Brain microvascular endothelial cell (primary cell): ENCODE results near the gene LZIC.

ENCODE experiments used
- DNase-seq: peaks from one replicate; pipeline ENCODE4 v3.0.0-alpha.2; 2020
- H3K27ac ChIP-seq: fragments of 250-450 bp; sonication (Bioruptor Pico); 2 replicates; pipeline ENCODE4 v1.5.1; 2020; ENCODE audit warnings: mild to moderate bottlenecking, moderate library complexity
- H3K27me3 ChIP-seq: fragments of 250-450 bp; sonication (Bioruptor Pico); replicated peaks from 2 replicates; pipeline ENCODE4 v1.5.1; 2020; ENCODE audit warnings: mild to moderate bottlenecking
- H3K36me3 ChIP-seq: fragments of 250-450 bp; sonication (Bioruptor Pico); replicated peaks from 2 replicates; pipeline ENCODE4 v1.5.1; 2020; ENCODE audit warnings: mild to moderate bottlenecking
- H3K4me3 ChIP-seq: 2 replicates; pipeline ENCODE4 v1.5.1; 2011; ENCODE audit warnings: low read depth, mild to moderate bottlenecking, control low read depth, low read length, moderate library complexity
- in situ Hi-C: cut with HindIII; loops from 2 replicates; pipeline ENCODE4 v1.10.0; 2017; ENCODE audit warnings: low sequenced_read_pairs, low pct_ligation_motif_present
- TF ChIP-seq, protein P1 (sequence below): IDR thresholded peaks from 2 replicates; pipeline ENCODE4 v1.5.1; 2011; ENCODE audit warnings: low read depth, mild to moderate bottlenecking, moderate library complexity, low read length, control low read depth, inconsistent platforms; ENCODE audit errors: missing control alignments

LZIC gene

DNA sequence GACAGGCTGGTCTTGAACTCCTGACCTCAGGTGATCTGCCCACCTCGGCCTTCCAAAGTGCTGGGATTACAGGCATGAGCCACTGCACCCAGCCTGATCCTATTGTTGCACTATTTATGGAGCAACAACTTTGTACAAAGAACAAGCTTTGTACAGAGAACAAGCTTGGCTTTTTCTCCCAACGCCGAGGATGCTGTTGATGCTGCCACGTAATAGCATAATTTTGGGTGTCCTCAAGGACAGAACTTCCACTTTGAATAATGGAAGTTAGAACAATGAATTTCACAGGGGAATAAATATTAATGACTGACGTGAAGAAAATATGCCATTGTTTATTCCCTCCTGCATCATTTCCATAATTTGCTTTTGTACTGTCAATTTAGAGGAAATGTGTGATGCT, 41.1 kb upstream of the LZIC start:
- in situ Hi-C loops: no loop called here
- DNase-seq: no peak
- Histone ChIP-seq H3K4me3 (no peak overlapping the region), H3K27ac (no peak overlapping the region), H3K36me3 (peaks cover 13% of the 10 kb centered on the region), H3K27me3 (no peaks in the 10 kb centered on the region)
- TF ChIP-seq, protein P1, sequence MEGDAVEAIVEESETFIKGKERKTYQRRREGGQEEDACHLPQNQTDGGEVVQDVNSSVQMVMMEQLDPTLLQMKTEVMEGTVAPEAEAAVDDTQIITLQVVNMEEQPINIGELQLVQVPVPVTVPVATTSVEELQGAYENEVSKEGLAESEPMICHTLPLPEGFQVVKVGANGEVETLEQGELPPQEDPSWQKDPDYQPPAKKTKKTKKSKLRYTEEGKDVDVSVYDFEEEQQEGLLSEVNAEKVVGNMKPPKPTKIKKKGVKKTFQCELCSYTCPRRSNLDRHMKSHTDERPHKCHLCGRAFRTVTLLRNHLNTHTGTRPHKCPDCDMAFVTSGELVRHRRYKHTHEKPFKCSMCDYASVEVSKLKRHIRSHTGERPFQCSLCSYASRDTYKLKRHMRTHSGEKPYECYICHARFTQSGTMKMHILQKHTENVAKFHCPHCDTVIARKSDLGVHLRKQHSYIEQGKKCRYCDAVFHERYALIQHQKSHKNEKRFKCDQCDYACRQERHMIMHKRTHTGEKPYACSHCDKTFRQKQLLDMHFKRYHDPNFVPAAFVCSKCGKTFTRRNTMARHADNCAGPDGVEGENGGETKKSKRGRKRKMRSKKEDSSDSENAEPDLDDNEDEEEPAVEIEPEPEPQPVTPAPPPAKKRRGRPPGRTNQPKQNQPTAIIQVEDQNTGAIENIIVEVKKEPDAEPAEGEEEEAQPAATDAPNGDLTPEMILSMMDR: no peak

DNA sequence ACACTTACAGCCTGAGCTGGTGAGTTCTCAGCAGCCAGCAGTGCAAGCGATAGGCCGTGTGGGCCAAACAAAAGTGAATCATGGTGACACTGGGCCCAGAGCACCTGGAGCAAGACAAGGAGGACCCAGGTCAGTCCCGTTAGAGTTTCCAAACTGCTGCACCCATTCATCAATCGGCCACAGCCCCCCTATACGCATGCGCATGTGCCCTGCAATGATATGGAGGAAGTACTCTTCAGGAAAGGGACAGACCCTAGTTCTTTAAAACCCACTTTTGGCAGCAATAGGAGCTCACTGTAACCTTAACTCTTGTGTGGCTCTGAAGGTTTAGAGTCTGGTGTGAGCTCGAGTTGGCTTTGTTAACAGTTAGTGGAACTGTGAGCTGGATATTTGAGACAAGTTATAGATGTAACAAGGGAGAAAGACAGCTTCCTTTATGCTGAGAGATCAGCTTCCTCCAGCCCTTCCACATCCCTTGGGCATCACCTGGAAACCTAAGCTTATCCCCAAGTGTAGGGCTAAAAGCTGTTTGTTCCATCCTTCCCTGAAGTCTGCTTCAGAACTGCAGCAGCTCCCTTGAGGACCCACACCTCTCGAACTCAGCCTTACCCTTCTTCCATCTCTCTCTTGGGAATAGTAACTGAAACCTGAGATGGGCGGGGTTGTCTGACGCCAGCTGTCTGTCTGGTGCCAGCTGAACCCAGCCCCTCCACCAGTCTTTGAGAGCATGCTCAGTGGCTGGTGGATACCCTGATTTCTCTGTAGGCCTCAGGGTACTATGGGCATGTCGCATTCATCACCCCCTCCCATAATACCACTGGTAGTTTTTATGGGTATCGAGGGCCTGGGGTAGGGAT, 17.7 kb upstream of the LZIC start:
- DNase-seq: no peak
- Histone ChIP-seq H3K4me3 (no peak overlapping the region), H3K36me3 (no peaks in the 10 kb centered on the region), H3K27me3 (no peaks in the 10 kb centered on the region), H3K27ac (no peak overlapping the region)
- in situ Hi-C loops: no loop called here
- TF ChIP-seq, protein P1: no peak

DNA sequence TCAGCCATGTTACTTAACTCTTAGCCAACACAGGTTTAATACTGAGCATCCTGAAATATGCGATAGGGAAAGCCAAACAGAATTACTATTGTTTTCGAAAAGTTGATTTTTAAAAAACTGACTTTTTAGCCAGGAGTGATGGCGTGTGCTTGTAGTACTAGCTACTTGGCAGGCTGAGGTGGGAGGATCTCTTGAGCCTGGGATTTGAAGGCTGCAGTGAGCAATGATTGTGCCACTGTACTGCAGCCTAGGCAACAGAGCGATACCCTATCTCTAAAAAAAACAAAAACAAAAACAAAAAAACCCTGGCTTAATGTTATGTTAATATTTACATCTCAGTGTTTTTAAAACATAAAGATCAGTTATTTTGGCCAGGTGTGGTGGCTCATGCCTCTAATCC, 16.8 kb upstream of the LZIC start:
- in situ Hi-C loops: no loop called here

GRCh38 chr1:9957726-9958125, 14.5 kb upstream of the LZIC start:
- Histone ChIP-seq H3K27me3 (no peaks in the 10 kb centered on the region), H3K27ac (no peak overlapping the region), H3K36me3 (no peaks in the 10 kb centered on the region), H3K4me3 (no peak overlapping the region)
- in situ Hi-C loops: no loop called here
- TF ChIP-seq, protein P1: no peak
- no peak for DNase-seq

More for the DNA sequence above, 16.8 kb upstream of the LZIC start:
- TF ChIP-seq, protein P1: no peak
- no peaks in the 10 kb centered on the region for H3K27me3 ChIP-seq
- H3K36me3 ChIP-seq: no peaks in the 10 kb centered on the region
- H3K27ac ChIP-seq: no peak overlapping the region
- no peak for DNase-seq
- no peak overlapping the region for H3K4me3 ChIP-seq

GRCh38 chr1:9946315-9946714, 3.1 kb upstream of the LZIC start:
- Histone ChIP-seq H3K4me3 (no peak overlapping the region), H3K36me3 (no peaks in the 10 kb centered on the region), H3K27ac (no peak overlapping the region), H3K27me3 (no peaks in the 10 kb centered on the region)
- DNase-seq: no peak
- in situ Hi-C loops: no loop called here
- TF ChIP-seq, protein P1: no peak
